Left ventricle myocardium inferior (tissue), 1 donor: ENCODE results near the gene ARHGAP26. TPM values are rescaled to one million over a fixed set of nuclear protein-coding genes. Genes with fewer than 3 reads are reported as not detected.

Experiments used
- DNase-seq: peaks from one replicate; pipeline ENCODE4 v3.0.0-alpha.2; 2020
- H3K27ac ChIP-seq: fragments of 200-600 bp; replicated peaks from 2 replicates; pipeline ENCODE4 v1.8.0; 2021
- H3K27me3 ChIP-seq: fragments of 200-600 bp; 2 replicates; pipeline ENCODE4 v1.8.0; 2021; ENCODE audit warnings: low read depth
- H3K36me3 ChIP-seq: fragments of 200-600 bp; 2 replicates; pipeline ENCODE4 v1.8.0; 2021
- H3K4me1 ChIP-seq: fragments of 200-600 bp; 2 replicates; pipeline ENCODE4 v1.8.0; 2021
- H3K4me3 ChIP-seq: fragments of 200-600 bp; 2 replicates; pipeline ENCODE4 v1.8.0; 2021; ENCODE audit warnings: mild to moderate bottlenecking, moderate library complexity
- H3K9me3 ChIP-seq: fragments of 200-600 bp; replicated peaks from 2 replicates; pipeline ENCODE4 v1.8.0; 2021
- intact Hi-C: fragments of 100-400 bp; cut with micrococcal nuclease; formaldehyde crosslinking; loops from one replicate; pipeline ENCODE4 v1.11.0; 2022
- total RNA-seq: library from RNA; stranded (reverse); fragmentation: NEBNext Ultra II Directional; extraction: Animal tissue kit (Norgen Biotek cat#: 25700); gene quantifications from one replicate; pipeline ENCODE4 v1.2.1, GENCODE V29; 2021
- TF ChIP-seq, protein P1 (sequence below): fragments of 200-600 bp; IDR thresholded peaks from 2 replicates; pipeline ENCODE4 v1.8.0; 2021; ENCODE audit warnings: antibody characterized with exemption, mild to moderate bottlenecking, borderline replicate concordance
- donor health status: DM: no; HTN: yes; CAD: no; lungs with severe emphysema.

The ARHGAP26 gene
- total RNA-seq, 1 donor from 2014 or later, result 35.7 TPM

DNA sequence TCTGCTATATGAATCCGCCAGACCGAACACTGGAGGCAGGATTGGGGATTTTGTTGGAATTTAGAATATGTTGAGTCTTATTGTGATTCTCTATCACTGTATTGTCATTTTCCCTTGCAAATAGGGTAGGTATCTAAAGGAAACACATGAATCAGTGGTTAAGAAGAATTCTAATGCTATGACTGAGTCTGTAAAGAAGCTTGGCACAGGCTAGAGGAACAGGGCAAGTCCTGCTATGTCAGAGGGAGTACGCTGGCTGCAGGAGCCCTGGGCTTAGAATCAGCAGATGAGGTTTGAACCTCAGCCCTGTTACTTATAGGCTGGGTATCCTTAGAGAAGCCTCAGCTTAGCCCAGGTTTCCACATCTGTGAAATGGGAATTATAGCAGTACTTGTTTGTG lies 435.2 kb downstream of the ARHGAP26 start:
- Histone ChIP-seq H3K27ac (peak overlapping the region; percentile 60), H3K9me3 (peaks cover 7% of the 10 kb centered on the region), H3K36me3 (no peaks in the 10 kb centered on the region), H3K4me1 (peaks cover 57% of the 10 kb centered on the region), H3K27me3 (no peaks in the 10 kb centered on the region), H3K4me3 (no peak overlapping the region)
- TF ChIP-seq, protein P1, sequence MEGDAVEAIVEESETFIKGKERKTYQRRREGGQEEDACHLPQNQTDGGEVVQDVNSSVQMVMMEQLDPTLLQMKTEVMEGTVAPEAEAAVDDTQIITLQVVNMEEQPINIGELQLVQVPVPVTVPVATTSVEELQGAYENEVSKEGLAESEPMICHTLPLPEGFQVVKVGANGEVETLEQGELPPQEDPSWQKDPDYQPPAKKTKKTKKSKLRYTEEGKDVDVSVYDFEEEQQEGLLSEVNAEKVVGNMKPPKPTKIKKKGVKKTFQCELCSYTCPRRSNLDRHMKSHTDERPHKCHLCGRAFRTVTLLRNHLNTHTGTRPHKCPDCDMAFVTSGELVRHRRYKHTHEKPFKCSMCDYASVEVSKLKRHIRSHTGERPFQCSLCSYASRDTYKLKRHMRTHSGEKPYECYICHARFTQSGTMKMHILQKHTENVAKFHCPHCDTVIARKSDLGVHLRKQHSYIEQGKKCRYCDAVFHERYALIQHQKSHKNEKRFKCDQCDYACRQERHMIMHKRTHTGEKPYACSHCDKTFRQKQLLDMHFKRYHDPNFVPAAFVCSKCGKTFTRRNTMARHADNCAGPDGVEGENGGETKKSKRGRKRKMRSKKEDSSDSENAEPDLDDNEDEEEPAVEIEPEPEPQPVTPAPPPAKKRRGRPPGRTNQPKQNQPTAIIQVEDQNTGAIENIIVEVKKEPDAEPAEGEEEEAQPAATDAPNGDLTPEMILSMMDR, result no peak
- intact Hi-C loops, result no loop called here
- DNase-seq, result no peak

DNA sequence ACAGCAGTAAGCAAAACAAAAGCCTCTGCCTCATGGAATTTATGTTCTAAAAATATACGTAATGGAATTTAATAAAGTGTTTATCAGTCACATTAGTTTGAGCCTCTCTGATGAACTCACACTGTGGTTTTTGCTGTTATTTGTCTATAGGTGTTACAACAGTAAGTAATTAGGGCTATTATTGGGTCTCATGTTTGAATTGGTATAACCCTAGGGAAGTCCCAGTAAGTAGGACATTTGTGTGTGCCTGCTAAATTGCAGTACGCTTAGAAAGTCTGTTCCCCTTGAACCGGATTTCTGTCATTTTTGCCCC lies 435.7 kb downstream of the ARHGAP26 start:
- H3K4me1 ChIP-seq, result peaks cover 57% of the 10 kb centered on the region
- TF ChIP-seq, protein P1, result no peak

DNA sequence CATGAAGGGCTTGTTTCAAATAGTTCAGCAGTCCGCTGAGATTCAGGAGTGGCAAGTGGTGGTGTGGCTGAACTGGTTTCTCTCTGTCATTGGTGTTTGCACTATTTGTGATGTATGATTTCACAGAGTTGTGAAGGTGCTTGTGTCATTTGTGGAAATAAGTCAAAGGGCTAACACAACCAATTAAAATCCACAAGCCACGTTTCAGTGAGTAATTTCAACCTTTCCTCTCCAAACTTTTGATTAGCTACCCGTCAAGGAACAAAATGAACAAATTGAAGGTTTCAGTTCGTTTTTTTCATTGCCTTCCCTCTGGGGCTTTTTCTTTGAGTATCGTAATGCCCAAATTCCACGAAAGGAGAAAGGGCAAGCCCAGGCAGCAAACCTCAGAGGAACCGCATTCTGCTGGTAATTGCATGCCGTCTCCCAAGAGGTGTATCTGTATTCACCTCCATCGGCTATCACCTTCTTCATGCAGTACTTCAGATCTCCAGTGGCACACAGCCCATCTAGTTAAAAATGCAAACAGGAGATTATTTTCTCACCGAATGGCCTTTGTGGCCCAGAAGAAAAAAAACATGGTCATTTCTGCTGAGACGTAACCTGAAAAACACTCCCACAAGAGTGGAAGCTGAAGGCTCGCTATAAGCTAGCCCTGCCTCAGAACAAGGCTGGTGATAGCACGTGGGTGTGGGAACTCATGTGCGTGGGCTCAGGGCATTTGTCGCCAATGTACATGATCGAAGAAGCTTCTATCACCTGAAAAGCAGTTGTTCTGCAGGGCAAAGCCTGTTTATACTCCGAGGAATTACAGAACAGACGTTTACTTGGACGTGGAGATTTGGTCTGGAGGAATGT lies 436.2 kb downstream of the ARHGAP26 start:
- no peaks in the 10 kb centered on the region for H3K36me3 ChIP-seq
- TF ChIP-seq, protein P1, result no peak
- no peaks in the 10 kb centered on the region for H3K27me3 ChIP-seq
- no peak overlapping the region for H3K27ac ChIP-seq
- H3K9me3 ChIP-seq, result peaks cover 7% of the 10 kb centered on the region
- no peak overlapping the region for H3K4me3 ChIP-seq
- no peak for DNase-seq
- H3K4me1 ChIP-seq, result peaks cover 57% of the 10 kb centered on the region
- intact Hi-C loops, result no loop called here

More for the DNA sequence above, 435.7 kb downstream of the ARHGAP26 start:
- Histone ChIP-seq H3K27me3 (no peaks in the 10 kb centered on the region), H3K27ac (peak overlapping the region; percentile 60), H3K36me3 (no peaks in the 10 kb centered on the region), H3K4me3 (no peak overlapping the region), H3K9me3 (peaks cover 7% of the 10 kb centered on the region)
- no peak for DNase-seq
- intact Hi-C loops, result no loop called here

DNA sequence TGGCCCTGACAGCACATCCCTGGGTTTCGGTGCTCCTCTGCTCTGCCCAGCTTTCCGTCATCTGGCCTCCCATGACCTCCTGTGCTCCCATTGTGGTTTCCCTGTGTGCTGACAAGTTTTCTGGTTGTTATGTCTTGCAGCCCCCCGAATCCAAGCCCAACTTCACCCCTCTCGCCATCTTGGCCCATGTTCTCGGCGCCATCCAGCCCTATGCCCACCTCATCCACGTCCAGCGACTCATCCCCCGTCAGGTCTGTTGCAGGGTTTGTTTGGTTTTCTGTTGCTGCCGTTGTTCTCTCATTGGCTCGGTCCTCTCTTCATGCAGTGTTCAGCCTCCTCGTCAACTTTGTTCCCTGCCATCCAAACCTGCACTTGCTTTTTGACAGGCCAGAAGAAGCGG lies 436.9 kb downstream of the ARHGAP26 start:
- peaks cover 57% of the 10 kb centered on the region for H3K4me1 ChIP-seq
- no peak overlapping the region for H3K4me3 ChIP-seq
- H3K9me3 ChIP-seq, result peaks cover 6% of the 10 kb centered on the region
- H3K36me3 ChIP-seq, result no peaks in the 10 kb centered on the region
- no peak for DNase-seq
- no peaks in the 10 kb centered on the region for H3K27me3 ChIP-seq
- intact Hi-C loops, result no loop called here
- TF ChIP-seq, protein P1, result no peak
- peak overlapping the region; percentile 56 for H3K27ac ChIP-seq

DNA sequence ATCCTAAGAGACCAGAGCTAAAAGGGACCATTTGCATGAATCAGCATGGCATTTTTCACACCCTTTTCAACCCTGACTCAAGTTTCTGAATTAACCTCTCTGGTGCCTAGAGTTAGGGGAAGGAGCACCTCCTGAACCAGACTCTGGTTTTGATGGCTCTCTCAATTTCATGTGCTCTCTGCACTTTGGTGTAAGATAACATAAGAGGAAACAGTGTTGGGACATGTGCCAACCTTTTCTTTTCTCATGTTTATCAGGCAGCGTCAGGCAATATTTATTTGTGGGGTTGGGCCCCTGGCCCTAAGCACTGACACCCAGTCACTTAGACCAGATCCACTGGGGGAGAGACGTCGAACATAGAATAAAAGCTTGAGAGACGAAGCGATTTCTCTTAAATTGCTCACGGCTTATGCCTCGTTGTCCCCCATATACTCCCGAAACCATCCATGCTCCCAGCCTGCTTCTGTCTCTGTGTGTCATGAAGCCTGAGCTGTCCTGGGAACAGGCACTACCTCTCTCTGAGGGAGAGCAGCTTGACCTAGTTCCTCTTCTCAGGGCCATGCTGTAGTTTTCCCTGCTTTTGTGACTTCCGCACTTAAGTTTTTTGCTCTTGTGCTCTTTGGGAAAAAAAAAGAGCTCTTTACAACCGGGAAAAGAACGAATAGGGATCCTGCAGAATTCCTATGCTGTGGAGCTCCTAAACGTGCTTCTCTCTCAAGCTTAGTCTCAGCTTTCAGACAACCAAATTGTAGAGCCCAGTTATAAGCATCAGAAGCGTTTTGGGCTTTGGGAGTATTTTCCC lies 437.6 kb downstream of the ARHGAP26 start:
- no peak for DNase-seq
- intact Hi-C loops, result no loop called here
- Histone ChIP-seq H3K27me3 (no peaks in the 10 kb centered on the region), H3K36me3 (no peaks in the 10 kb centered on the region), H3K4me1 (peaks cover 64% of the 10 kb centered on the region), H3K27ac (peak overlapping the region; percentile 56), H3K9me3 (no peaks in the 10 kb centered on the region), H3K4me3 (no peak overlapping the region)
- TF ChIP-seq, protein P1, result no peak
